ENCODE measurements around the gene PLCL2.
"Not testable (repeated sequence)": the region's sequence is repeated elsewhere in the genome, so short reads cannot be mapped to it uniquely, and the experiment has no call there.

The PLCL2 gene

GRCh38 chr3:17090280-17090983 is 205.7 kb downstream of the PLCL2 start:
- H3K4me3 ChIP-seq (ENCODE audit: low read length) = no peak overlapping the region
- H3K27me3 ChIP-seq (ENCODE audit: control insufficient read depth, insufficient read depth, low read length) = no peaks in the 10 kb centered on the region

DNA sequence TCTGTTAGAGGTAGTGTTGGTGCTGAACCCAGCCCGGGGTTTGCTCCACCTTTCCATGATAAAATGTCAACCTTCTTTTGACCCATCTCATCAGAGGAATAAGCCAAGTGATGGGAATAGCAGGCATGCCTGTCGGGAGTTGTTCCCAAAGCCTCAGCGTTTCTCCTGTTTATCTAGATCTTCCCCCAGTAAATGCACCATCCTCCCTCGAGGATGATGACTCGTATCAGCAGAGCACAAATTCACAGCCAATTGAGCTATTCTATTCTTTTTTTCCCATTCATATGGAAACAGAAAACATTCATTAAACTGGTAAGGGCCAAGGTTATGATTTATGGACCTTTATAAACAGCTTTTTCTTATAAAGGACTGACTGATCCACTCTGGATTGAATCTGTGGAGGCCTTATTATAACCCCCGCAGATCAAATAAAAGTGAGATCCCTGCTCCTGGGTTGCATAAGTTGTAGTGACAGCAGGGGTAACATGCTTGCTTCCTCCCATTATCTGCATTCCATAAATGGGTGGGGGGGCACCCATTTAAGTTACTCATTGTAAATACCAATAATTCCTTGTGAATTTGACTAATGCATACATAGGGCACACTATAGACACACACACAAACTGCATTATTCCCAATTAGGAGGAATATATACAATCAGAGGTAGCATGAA is 207.3 kb downstream of the PLCL2 start:
- H3K9ac ChIP-seq (ENCODE audit: low read depth, low read length) = no peak overlapping the region
- no peak overlapping the region for H3K4me3 ChIP-seq (ENCODE audit: low read length)
- H3K9me3 ChIP-seq (replicated peaks; ENCODE audit: low read length) = no peaks in the 10 kb centered on the region
- no peaks in the 10 kb centered on the region for H3K27me3 ChIP-seq (ENCODE audit: control insufficient read depth, insufficient read depth, low read length)
- H3K4me2 ChIP-seq (ENCODE audit: low read length) = no peak overlapping the region
- H3K4me1 ChIP-seq (ENCODE audit: control insufficient read depth, insufficient read depth, low read length) = peaks cover 5% of the 10 kb centered on the region
- H3K36me3 ChIP-seq (ENCODE audit: insufficient read depth, low read length) = no peaks in the 10 kb centered on the region

More at GRCh38 chr3:17090280-17090983, 205.7 kb downstream of the PLCL2 start:
- Histone ChIP-seq H3K9ac (ENCODE audit: low read depth, low read length) (no peak overlapping the region), H3K36me3 (ENCODE audit: insufficient read depth, low read length) (no peaks in the 10 kb centered on the region), H3K4me1 (ENCODE audit: control insufficient read depth, insufficient read depth, low read length) (peaks cover 5% of the 10 kb centered on the region), H3K9me3 (replicated peaks; ENCODE audit: low read length) (no peaks in the 10 kb centered on the region), H3K4me2 (ENCODE audit: low read length) (no peak overlapping the region)

DNA sequence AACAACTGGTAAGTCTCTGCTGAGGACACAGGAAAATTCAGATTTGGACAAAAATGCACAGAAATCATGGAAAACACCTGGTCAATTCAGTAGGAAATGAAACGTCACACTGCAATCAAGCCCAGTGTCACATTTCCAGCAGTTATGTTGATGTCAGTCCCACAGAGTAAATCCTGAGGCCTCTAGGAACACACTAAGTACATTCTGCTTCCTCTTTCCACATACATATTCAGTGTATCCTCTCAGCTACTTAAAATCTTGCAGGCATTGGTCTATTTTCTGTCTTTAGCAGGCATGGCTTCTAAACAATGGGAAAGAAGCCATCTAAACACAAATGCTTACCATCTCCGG is 207.8 kb downstream of the PLCL2 start:
- peaks cover 5% of the 10 kb centered on the region for H3K4me1 ChIP-seq (ENCODE audit: control insufficient read depth, insufficient read depth, low read length)
- no peak overlapping the region for H3K4me3 ChIP-seq (ENCODE audit: low read length)
- no peaks in the 10 kb centered on the region for H3K9me3 ChIP-seq (replicated peaks; ENCODE audit: low read length)
- no peaks in the 10 kb centered on the region for H3K36me3 ChIP-seq (ENCODE audit: insufficient read depth, low read length)
- no peaks in the 10 kb centered on the region for H3K27me3 ChIP-seq (ENCODE audit: control insufficient read depth, insufficient read depth, low read length)
- H3K9ac ChIP-seq (ENCODE audit: low read depth, low read length) = no peak overlapping the region
- no peak overlapping the region for H3K4me2 ChIP-seq (ENCODE audit: low read length)

- Histone ChIP-seq H3K4me3 (ENCODE audit: low read length) (no peak overlapping the region), H3K4me1 (ENCODE audit: control insufficient read depth, insufficient read depth, low read length) (peaks cover 5% of the 10 kb centered on the region), H3K27me3 (ENCODE audit: control insufficient read depth, insufficient read depth, low read length) (no peaks in the 10 kb centered on the region), H3K36me3 (ENCODE audit: insufficient read depth, low read length) (no peaks in the 10 kb centered on the region), H3K4me2 (ENCODE audit: low read length) (no peak overlapping the region), H3K9ac (ENCODE audit: low read depth, low read length) (no peak overlapping the region), H3K9me3 (replicated peaks; ENCODE audit: low read length) (no peaks in the 10 kb centered on the region)
Measured at GRCh38 chr3:17094551-17094950, 209.8 kb downstream of the PLCL2 start.

DNA sequence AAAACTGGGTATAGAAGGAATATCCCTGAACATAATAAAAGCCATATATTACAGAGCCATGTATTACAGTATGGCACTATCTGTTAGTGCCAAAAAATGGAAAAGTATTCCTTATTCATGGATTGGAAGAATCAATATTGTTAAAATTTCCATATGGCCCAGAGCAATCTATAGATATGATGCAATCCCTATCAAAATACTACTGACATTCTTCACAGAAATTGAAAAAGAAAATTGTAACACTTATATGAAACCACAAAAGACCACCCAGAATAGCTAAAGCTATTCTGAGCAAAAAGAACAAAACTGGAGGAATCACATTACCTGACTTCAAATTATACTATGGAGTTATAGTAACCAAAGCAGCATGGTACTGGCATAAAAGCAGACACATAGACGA is 218.8 kb downstream of the PLCL2 start:
- no peaks in the 10 kb centered on the region for H3K36me3 ChIP-seq (ENCODE audit: insufficient read depth, low read length)

DNA sequence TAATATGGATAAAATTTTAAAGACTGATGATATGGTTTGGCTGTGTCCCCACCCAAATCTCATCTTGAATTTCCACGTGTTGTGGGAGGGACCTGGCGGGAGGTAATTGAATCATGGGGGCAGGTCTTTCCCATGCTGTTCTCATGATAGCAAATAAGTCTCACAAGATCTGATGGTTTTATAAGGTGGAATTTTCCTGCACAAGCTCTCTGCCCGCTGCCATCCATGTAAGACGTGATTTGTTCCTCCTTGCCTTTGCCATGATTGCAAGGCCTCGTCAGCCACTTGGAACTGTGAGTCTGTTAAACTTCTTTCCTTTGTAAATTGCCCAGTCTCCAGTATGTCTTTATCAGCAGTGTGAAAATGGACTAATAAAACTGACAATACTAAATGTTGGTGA is 222.0 kb downstream of the PLCL2 start:
- H3K4me3 ChIP-seq (ENCODE audit: low read length); H3K4me1 ChIP-seq (ENCODE audit: control insufficient read depth, insufficient read depth, low read length); H3K9me3 ChIP-seq (replicated peaks; ENCODE audit: low read length); H3K4me2 ChIP-seq (ENCODE audit: low read length); H3K9ac ChIP-seq (ENCODE audit: low read depth, low read length); H3K36me3 ChIP-seq (ENCODE audit: insufficient read depth, low read length); H3K27me3 ChIP-seq (ENCODE audit: control insufficient read depth, insufficient read depth, low read length): not testable (repeated sequence)

More for the DNA sequence above, 218.8 kb downstream of the PLCL2 start:
- Histone ChIP-seq H3K4me2 (ENCODE audit: low read length) (no peak overlapping the region), H3K4me1 (ENCODE audit: control insufficient read depth, insufficient read depth, low read length) (no peaks in the 10 kb centered on the region), H3K9ac (ENCODE audit: low read depth, low read length) (no peak overlapping the region), H3K9me3 (replicated peaks; ENCODE audit: low read length) (no peaks in the 10 kb centered on the region), H3K27me3 (ENCODE audit: control insufficient read depth, insufficient read depth, low read length) (no peaks in the 10 kb centered on the region), H3K4me3 (ENCODE audit: low read length) (no peak overlapping the region)

GRCh38 chr3:17110660-17111396 is 226.1 kb downstream of the PLCL2 start:
- Histone ChIP-seq H3K9me3 (replicated peaks; ENCODE audit: low read length) (no peaks in the 10 kb centered on the region), H3K36me3 (ENCODE audit: insufficient read depth, low read length) (no peaks in the 10 kb centered on the region), H3K4me1 (ENCODE audit: control insufficient read depth, insufficient read depth, low read length) (no peaks in the 10 kb centered on the region), H3K9ac (ENCODE audit: low read depth, low read length) (no peak overlapping the region), H3K27me3 (ENCODE audit: control insufficient read depth, insufficient read depth, low read length) (no peaks in the 10 kb centered on the region), H3K4me3 (ENCODE audit: low read length) (no peak overlapping the region), H3K4me2 (ENCODE audit: low read length) (no peak overlapping the region)

- Histone ChIP-seq H3K4me1 (ENCODE audit: control insufficient read depth, insufficient read depth, low read length) (no peaks in the 10 kb centered on the region), H3K4me2 (ENCODE audit: low read length) (no peak overlapping the region), H3K4me3 (ENCODE audit: low read length) (no peak overlapping the region), H3K9me3 (replicated peaks; ENCODE audit: low read length) (no peaks in the 10 kb centered on the region), H3K9ac (ENCODE audit: low read depth, low read length) (no peak overlapping the region), H3K36me3 (ENCODE audit: insufficient read depth, low read length) (no peaks in the 10 kb centered on the region), H3K27me3 (ENCODE audit: control insufficient read depth, insufficient read depth, low read length) (no peaks in the 10 kb centered on the region)
Measured at GRCh38 chr3:17111586-17111985, 226.8 kb downstream of the PLCL2 start.

GRCh38 chr3:17115186-17115585 is 230.4 kb downstream of the PLCL2 start:
- Histone ChIP-seq H3K36me3 (ENCODE audit: insufficient read depth, low read length) (no peaks in the 10 kb centered on the region), H3K4me1 (ENCODE audit: control insufficient read depth, insufficient read depth, low read length) (no peaks in the 10 kb centered on the region), H3K9me3 (replicated peaks; ENCODE audit: low read length) (no peaks in the 10 kb centered on the region), H3K9ac (ENCODE audit: low read depth, low read length) (no peak overlapping the region), H3K4me3 (ENCODE audit: low read length) (no peak overlapping the region), H3K4me2 (ENCODE audit: low read length) (no peak overlapping the region), H3K27me3 (ENCODE audit: control insufficient read depth, insufficient read depth, low read length) (peaks cover 3% of the 10 kb centered on the region)

GRCh38 chr3:17116007-17116600 is 231.3 kb downstream of the PLCL2 start:
- no peaks in the 10 kb centered on the region for H3K4me1 ChIP-seq (ENCODE audit: control insufficient read depth, insufficient read depth, low read length)
- H3K4me2 ChIP-seq (ENCODE audit: low read length) = no peak overlapping the region
- H3K4me3 ChIP-seq (ENCODE audit: low read length) = no peak overlapping the region
- no peak overlapping the region for H3K9ac ChIP-seq (ENCODE audit: low read depth, low read length)
- H3K9me3 ChIP-seq (replicated peaks; ENCODE audit: low read length) = no peaks in the 10 kb centered on the region
- peaks cover 3% of the 10 kb centered on the region for H3K27me3 ChIP-seq (ENCODE audit: control insufficient read depth, insufficient read depth, low read length)
- no peaks in the 10 kb centered on the region for H3K36me3 ChIP-seq (ENCODE audit: insufficient read depth, low read length)

DNA sequence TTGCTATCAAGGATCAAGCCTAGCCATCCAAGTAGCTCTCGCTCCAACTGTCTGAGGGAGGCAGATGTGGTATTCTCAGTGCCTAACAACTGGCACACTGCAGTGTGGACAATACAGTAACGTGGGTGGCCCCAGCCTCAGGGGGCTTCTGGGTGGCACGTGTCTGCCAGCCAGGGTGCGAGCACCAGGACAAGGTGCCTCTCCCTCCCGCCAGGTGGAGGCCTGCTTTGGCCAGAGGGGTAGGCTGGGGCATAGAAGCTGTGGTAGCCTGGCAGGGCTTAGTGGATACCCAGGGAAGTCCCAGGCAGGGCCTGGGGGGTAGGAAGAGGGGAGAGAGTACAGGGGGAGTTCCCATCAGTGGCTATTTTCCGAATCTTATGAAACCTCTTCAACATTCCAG is 234.0 kb downstream of the PLCL2 start:
- Histone ChIP-seq H3K27me3 (ENCODE audit: control insufficient read depth, insufficient read depth, low read length) (peaks cover 3% of the 10 kb centered on the region), H3K4me2 (ENCODE audit: low read length) (no peak overlapping the region), H3K4me3 (ENCODE audit: low read length) (no peak overlapping the region), H3K9ac (ENCODE audit: low read depth, low read length) (no peak overlapping the region), H3K9me3 (replicated peaks; ENCODE audit: low read length) (no peaks in the 10 kb centered on the region), H3K4me1 (ENCODE audit: control insufficient read depth, insufficient read depth, low read length) (no peaks in the 10 kb centered on the region), H3K36me3 (ENCODE audit: insufficient read depth, low read length) (no peaks in the 10 kb centered on the region)
